ENCODE results near the gene DEPDC5.

DNA sequence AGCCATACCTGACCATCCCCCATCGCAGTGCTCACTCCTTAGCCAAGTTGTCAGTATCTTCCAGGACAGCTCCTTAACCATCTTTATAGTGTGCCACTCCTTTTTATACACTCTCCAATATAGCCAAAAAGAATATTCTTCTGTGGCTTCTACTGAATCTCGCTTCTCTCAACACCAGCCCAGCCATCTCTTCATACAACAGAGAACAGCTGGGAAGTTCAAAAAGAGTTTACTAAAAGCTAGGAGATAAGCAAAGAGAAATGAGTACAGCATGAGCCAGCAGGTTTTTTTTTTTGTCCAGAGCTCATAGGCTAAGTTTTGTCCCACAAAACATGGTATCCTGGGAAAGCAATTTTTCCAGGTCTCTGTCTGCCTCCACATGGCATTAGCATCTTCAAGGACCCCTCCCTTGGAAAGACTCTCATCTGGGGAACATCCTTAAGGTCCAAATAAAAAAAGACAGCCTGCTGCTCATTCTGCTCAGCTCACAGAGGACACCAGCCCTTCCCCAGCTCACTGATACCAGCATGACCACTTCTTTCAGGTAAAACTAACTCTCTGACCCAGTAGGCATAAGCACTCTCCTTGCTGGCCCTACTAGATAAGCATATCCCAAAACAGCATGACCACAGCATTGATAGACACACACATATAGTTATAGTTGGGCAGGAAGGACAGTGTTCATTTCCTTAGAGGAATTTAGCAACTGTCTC lies 141.7 kb downstream of the DEPDC5 start:
- TF ChIP-seq POLR2A (IDR thresholded peaks at IDR 0.05) = no peak
- TF ChIP-seq, protein P1, sequence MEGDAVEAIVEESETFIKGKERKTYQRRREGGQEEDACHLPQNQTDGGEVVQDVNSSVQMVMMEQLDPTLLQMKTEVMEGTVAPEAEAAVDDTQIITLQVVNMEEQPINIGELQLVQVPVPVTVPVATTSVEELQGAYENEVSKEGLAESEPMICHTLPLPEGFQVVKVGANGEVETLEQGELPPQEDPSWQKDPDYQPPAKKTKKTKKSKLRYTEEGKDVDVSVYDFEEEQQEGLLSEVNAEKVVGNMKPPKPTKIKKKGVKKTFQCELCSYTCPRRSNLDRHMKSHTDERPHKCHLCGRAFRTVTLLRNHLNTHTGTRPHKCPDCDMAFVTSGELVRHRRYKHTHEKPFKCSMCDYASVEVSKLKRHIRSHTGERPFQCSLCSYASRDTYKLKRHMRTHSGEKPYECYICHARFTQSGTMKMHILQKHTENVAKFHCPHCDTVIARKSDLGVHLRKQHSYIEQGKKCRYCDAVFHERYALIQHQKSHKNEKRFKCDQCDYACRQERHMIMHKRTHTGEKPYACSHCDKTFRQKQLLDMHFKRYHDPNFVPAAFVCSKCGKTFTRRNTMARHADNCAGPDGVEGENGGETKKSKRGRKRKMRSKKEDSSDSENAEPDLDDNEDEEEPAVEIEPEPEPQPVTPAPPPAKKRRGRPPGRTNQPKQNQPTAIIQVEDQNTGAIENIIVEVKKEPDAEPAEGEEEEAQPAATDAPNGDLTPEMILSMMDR (IDR thresholded peaks at IDR 0.05) = no peak

Measured in tibial nerve (tissue), 3 donors.